ENCODE results near the gene LIMS1.
"Not testable (repeated sequence)": the region's sequence is repeated elsewhere in the genome, so short reads cannot be mapped to it uniquely, and the experiment has no call there.

Gene LIMS1

DNA sequence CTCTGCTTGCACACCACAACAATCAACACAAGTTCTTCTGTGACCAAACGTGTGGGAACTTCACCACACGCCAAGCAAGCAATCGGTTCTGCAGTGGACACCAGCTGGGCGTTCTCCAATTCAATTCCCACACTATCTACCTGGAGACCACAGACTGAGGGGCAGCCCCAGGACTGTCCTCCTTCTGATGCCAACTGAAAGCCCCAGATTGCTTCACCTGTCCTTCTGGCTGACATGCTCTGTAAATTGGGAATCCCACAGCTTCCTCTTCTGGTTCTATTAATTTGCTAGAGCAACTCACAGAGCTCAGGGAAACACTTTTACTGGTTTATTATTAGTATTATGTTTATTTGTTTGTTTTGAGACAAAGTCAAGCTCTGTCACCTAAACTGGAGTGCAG is 131.7 kb downstream of the LIMS1 start:
- DNase-seq: peak in 1 of 2 donors; percentile 27

DNA sequence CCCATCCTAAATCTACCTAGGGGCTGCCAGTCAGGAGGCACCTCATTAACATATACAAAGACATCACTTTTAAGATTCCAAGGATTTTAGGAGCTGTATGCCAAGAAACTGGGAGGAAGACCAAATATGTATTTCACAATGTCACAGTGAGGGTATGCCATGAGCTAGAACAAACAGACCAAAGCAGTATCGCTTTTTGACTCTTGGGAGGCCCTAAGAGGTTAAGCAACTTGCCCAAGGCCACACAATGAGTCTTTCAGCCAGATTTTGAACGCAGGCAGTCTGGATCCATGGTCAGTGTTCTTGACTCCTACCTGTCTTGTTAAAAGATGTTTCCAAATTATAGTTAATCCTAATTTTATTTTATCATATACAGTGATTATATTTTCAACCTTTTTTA is 132.9 kb downstream of the LIMS1 start:
- not testable (repeated sequence) for DNase-seq

DNA sequence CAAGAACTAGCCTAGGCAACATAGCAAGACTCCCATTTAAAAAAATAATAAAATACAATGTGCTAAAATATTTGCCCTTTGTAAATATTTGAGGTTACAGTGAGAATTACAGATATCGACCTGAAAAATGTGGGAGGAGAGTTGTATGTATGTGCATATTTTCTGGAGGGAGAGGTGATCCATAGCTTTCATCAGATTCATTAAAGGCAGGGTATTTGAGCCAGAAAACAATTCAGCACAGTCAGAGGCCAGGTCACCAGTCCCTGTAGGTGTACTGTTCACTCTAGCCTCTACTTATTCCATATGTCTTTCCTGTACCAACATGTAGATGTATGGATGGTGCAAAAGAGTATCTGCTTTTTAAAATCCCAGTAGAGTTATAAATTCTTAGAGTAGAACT is 136.0 kb downstream of the LIMS1 start:
- not testable (repeated sequence) for DNase-seq

DNA sequence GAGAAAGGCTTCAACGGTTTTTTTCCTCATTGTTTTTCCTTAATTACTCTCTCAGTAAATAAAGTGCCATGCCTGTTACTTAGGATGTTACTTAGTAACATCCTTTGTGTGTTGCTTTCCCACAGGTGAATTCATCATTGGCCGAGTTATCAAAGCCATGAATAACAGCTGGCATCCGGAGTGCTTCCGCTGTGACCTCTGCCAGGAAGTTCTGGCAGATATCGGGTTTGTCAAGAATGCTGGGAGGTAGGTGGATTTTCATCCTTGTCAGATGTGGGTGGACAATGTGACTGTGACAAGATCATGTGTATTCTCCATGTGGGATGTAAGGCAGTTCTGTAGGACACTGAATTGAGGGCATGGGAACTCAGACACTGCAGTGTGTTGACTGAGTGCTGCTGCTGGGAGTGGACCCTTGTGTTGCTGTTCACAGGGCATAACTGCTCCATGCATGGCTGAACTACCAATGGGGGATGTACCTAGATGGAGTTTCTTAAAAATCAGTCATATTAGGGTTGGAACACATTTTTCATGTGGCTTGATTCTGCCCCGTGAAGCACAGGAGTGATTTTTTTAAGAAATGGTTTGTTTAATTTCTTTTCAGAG is 138.0 kb downstream of the LIMS1 start:
- not testable (repeated sequence) for DNase-seq

DNA sequence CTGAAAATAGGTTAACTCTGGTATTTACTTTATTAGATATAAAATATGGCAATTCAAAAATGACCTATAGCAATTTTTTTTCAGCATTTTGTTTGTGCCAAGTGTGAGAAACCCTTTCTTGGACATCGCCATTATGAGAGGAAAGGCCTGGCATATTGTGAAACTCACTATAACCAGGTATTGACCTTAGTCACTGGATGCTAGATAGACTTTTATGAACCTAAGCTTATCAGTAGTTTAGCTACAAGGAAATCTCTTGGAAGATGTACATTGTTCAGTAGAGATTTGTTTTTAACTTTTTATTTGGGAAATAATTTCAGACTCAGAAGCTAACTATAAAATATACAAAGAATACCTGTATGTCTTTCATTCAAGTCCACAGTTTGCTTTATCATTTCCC is 142.3 kb downstream of the LIMS1 start:
- DNase-seq: not testable (repeated sequence)

DNA sequence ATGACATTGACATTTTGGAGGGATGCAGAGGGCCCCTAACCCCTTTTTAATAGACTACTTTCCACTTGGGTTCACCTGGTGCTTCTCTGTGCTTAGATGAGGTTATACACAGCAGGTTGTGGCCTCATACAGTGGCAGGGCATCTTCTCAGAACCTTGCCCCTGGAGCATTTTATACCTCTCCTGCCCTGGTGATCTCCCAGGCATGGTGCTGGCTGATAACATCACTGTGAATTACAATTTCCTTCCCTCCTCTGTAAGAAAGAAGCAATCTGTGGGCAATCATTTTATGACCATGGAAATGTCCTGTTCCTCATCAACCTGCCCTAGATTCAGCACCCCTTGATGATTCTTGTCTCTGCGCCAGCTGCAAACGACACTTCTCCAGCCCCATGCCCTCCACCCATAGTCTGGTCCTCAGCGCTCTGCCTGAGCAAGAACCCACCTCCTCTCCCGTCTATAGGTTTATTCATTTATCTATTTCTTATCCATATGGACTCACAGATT is 143.0 kb downstream of the LIMS1 start:
- not testable (repeated sequence) for DNase-seq

DNA sequence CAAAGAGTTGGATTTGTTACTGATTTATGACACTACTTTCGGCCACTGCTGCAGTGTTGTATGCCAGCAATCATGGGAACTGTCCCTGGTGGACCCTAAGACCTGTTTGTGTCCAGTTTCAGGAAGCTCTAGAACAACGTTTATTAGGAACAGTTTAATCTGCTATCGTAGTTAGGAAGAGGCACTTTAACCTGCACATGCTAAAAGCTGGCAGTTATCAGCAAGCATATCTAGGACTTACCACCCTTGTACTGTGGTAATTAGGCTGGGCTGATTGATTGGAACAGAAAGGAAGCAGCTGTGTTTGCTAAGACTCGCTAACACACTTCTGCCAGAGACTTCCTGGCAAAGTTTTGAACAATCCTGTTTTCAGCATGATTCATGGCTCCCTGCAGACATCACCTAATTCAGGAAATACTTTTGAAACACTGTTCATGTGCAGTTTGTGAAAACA is 144.0 kb downstream of the LIMS1 start:
- not testable (repeated sequence) for DNase-seq

DNA sequence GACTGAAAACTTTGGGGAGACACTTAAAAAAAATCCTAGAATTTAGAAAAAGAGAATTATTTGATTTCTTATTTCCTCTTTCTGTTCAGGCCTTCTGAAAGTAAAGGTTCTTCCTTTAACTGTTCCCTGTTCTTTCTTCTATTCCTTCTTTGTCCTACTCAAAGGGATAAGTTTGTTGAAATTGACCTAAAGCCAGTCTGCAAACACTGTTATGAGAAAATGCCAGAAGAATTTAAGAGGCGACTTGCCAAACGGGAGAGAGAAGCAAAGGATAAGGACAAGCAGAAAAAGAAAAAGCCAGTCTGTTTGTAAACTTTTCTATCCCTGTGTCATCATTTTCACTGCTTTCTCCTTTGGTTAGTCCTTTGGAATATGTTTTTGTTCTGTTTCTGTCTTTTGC is 146.5 kb downstream of the LIMS1 start:
- DNase-seq: not testable (repeated sequence)

DNA sequence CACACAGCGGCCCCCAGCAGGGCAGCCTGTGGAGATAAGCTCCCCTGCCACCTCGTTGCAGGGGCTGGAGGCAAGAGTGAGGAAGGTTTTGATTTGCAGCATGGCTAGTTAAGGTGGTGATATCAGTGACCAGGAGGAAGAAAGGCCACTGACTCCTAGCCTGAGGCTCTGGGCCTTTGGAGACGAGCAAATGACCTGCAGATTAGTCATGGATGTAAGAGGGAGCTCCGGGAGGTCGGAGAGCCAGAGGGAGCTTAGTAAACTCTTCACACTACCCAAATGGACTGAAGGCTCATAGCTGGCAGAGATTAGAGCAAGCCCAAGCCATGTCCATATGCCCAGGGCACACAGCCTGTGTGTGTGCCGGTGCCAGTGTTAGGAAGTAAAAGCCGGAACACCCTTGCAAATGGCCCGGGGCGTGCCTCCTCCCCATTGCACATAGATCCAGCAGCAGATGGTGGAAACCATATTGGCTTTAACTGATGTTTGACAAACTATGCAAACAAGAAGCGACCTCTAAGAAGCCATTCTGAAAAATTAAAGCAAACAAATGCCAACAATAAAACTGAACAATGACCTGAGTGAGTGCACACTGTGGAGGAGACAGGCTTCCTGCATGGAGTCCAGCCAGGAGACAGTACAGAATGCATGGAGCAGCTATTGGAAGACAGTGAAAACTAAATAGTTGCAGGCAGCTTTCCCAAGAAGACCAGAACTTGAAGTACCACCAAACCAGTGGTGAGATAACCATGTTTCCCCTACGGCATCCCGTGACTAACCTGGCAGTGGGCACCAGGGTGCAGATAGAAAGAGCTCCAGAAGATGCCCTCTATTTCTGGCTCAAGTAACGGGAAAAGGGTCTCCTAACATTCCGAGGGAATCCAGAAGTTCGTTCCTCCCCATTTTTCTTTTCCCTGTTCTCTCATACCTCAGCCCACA is 154.8 kb downstream of the LIMS1 start:
- DNase-seq: not testable (repeated sequence)

DNA sequence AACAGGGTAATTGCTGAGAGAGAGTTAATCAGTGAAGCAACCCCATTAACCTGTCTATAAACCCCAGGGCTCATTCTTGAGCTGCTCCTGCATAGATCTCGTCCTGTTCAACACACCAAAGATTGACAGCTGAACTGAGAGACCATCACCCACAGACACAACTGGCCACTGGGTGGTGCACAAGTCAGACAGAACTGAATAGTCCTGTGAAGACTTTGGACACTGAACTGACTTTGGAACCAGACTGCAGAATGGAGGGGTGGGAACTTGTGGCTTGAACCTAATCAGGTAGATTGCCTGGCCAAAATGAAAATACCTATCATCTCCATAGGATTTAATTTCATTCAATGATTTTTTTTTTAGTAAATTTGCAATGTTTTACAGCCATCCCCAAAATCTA is 155.7 kb downstream of the LIMS1 start:
- not testable (repeated sequence) for DNase-seq

DNA sequence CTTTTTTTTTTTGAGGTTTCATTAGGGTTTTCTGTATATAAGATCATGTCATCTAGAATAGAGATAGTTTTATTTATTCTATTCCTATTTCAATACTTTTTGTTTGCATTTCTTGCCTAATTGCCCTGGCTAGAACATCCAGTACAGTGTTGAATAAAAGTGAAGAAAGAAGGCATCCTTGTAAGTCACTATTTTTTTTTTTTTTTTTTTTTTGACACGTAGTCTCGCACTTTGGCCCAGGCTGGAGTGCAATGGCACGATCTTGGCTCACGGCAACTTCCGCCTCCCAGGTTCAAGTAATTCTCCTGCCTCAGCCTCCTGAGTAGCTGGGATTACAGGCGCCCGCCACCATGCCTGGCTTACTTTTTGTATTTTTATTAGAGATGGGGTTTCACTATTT is 157.2 kb downstream of the LIMS1 start:
- no peak for DNase-seq

DNA sequence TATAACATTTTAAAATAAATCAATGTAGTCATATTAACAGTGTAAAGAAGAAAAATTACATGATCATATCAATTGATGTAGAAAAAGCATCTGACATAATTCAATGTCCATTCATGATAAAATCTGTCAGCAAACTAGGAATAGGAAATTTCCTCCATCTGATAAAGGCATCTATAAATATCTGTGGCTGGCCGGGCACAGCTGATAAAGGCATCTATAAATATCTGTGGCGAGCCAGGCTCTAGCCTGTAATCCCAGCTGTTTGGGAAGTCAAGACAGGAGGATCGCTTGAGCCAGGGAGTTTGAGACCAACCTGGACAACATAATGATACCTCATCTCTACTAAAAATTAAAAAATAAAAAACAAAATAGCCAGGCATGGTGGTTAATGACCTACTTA is 166.9 kb downstream of the LIMS1 start:
- DNase-seq: no peak

DNA sequence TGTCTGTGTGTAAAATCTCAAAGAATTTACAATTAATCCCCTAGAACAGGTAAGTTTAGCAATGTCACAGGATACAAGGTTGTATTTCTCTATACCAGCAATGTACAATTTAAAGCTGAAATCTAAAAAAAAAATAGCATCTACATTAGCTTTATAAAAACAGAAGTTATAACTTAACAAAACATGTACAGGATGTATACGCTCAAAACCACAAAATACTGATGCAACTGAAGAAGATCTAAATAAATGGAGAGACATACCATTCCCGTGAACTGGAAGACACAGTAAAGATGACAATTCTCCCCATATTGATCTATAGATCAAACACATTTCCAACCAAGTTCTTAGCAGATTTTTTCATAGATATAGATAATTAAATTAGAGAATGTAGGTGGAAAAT is 167.5 kb downstream of the LIMS1 start:
- DNase-seq: no peak

DNA sequence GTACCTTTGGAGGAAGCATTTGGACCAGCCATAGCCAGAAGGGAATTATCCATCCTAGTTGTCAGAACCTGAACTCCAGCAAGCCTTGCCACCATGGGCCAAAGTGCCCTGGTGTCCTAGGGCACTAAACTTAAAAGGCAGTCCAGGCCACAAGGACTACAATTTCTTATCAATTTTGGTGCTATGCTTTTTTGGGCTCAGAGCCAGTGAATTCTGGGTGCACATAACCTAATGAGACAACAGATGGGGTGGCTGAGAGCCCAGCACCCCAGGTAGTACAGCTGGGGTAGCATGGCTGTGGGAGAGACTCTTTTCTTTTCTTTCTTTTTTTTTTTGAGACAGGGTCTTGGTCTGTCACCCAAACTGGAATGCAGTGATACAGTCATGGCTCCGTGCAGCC is 170.6 kb downstream of the LIMS1 start:
- no peak for DNase-seq

DNA sequence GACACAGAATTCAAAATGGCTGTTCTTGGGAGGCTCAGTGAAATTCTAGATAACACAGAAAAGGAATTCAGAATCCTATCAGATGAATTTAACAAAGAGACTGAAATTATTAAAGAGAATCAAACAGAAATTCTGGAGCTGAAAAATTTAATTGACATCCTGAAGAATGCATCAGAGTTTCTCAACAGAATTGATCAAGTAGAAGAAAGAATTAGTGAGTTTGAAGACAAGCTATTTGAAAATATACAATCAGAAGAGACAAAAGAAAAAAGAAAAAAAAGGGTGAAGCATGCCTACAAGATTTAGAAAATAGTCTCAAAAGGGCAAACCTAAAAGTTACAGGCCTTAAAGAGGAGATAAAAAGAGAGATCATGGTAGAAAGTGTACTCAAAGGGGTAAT is 173.0 kb downstream of the LIMS1 start:
- no peak for DNase-seq

DNA sequence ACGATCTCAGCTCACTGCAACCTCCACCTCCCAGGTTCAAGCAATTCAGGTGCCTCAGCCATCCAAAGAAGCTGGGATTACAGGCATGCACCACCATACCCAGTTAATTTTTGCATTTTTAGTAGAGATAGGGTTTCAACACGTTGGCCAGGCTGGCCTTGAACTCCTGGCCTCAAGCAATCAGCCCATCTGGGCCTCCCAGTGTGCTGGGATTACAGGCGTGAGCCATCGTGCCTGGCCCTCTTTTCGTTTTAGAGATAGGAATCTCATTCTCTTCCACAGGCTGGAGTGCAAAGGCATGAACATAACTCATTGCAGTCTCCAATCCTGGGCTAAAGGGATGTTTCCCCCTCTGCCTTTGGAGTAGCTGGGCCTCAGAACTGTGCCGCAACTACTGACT is 182.7 kb downstream of the LIMS1 start:
- DNase-seq: not testable (repeated sequence)

DNA sequence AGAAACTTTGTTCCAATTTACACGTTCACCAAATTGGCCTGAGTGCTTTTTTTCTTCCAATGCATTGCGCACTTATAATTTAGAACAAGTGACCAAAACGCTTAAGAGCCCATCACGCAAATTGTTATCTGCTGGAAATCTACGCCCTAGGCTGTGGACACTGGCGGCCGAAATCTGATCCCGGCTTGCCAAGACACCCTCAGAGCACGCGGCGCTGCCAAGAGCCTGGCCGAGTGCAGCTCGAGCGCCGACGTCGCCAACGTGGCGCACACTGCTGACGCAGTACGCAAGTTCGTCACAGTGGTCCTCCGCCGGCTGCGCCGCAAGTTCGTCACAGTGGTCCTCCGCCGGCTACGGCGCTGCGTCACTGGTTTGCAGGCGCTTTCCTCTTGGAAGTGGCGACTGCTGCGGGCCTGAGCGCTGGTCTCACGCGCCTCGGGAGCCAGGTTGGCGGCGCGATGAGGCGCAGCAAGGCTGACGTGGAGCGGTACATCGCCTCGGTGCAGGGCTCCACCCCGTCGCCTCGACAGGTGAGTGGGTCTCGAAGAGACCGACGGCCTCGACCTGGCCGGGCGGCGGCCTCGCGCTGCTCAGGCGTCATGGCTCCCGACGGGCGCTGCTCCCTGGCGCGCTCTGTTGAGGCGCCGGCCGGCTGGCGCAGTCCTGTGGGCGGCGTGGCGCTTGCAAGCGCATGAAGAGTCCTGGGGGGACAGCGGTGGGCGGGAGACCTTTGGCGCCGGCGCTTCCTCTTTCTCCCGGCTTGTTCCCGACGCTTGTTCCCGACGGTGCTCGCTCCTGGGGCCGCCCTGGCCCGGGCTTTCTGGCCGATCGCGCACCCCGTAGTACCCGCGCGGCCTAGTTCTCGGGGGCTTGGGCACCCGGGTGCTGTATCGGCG is 185.1 kb downstream of the LIMS1 start, which contains the start of gene RANBP2:
RANBP2 (plus strand) TSS at position 334 of the 896 bp plus-strand sequence; CDS start at position 459, 125 bp downstream.
- DNase-seq: peak; percentile 96 to 98

DNA sequence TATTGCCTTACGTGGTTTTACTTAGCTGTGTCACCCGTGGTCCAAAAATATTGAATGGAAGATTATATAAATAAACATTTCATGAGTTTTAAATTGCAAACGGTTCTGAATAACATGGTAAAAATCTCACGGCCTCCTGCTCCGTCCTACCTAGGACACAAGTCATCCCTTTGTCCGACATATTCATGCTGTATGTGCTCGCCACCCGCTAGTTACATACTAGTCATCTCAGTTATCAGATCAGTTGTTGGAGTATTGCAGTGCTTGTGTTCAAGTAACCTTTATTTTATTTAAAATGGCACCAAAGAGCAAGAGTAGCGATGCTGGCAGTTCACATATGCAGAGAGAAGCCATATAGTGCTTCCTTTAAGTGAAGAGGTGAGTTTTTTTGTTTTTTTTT is 191.8 kb downstream of the LIMS1 start:
- DNase-seq: not testable (repeated sequence)

DNA sequence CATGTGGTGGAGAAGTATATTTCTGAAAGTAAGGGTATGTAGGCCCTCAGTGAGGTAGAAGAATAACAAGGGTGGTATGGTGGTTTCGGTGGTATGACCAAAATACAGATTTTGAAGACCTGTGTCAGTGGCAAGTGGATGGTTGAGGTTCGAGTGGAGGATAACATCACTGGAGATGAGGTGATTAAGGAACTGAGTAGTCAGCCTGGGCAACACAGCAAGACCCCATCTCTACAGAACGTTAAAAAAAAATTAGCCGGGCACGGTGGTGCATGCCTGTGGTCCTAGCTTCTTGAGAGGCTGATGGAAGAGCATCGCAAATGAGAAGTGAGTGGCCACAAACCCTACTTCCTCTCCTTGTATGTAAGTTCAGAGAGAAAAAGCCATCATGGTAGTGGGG is 200.4 kb downstream of the LIMS1 start:
- DNase-seq: not testable (repeated sequence)
